Duodenal mucosa (tissue), 2 donors: ENCODE data around the gene MAGEA4.

ENCODE experiments used
- H3K27ac ChIP-seq: one replicate; pipeline ENCODE4 v1.7.0; 2013; ENCODE audit warnings: low read depth, low read length
- H3K27me3 ChIP-seq, 2 donors: one replicate each; pipeline ENCODE4 v1.7.0; 2013; ENCODE audit warnings: low read length in 2 of 2, control low read depth in 1 of 2; ENCODE audit not compliant: insufficient read depth in 2 of 2, control insufficient read depth in 1 of 2
- H3K36me3 ChIP-seq, 2 donors: one replicate each; pipeline ENCODE4 v1.7.0; 2013; ENCODE audit warnings: low read length in 2 of 2, control low read depth in 1 of 2; ENCODE audit not compliant: insufficient read depth in 2 of 2, control insufficient read depth in 1 of 2
- H3K4me1 ChIP-seq, 2 donors: one replicate each; pipeline ENCODE4 v1.7.0; 2013; ENCODE audit warnings: low read length in 2 of 2, control low read depth in 1 of 2; ENCODE audit not compliant: insufficient read depth in 2 of 2, control insufficient read depth in 1 of 2
- H3K4me3 ChIP-seq, 2 donors: one replicate each; pipeline ENCODE4 v1.7.0; 2013; ENCODE audit warnings: low read length in 2 of 2, low read depth in 1 of 2
- H3K9ac ChIP-seq, 2 donors: one replicate each; pipeline ENCODE4 v1.7.0; 2013; ENCODE audit warnings: low read length in 2 of 2, low read depth in 1 of 2
- H3K9me3 ChIP-seq, 2 donors: one replicate each; pipeline ENCODE4 v1.7.0; 2013; ENCODE audit warnings: low read length in 2 of 2, control low read depth in 1 of 2; ENCODE audit not compliant: control insufficient read depth in 1 of 2

MAGEA4 gene, protein sequence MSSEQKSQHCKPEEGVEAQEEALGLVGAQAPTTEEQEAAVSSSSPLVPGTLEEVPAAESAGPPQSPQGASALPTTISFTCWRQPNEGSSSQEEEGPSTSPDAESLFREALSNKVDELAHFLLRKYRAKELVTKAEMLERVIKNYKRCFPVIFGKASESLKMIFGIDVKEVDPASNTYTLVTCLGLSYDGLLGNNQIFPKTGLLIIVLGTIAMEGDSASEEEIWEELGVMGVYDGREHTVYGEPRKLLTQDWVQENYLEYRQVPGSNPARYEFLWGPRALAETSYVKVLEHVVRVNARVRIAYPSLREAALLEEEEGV

DNA sequence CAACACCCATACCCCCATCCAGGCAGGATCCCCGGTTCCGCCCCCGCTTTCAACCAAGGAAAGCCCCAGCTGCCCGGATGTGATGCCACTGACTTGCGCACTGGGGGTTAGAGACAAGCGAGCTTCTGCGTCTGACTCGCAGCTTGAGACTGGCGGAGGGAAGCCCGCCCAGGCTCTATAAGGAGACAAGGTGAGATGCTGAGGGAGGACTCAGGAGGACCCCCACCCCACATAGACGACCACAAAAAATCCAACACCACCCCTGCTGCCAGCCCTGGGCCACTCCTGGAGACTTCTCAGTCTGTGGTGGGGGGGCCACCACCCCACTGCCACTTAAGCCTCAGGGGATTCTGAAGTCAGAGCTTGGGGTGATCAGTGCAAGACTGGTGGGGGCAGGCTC is at the start of gene MAGEA4:
MAGEA4 (plus strand) TSS at position 110 of the 400 bp plus-strand sequence. CDS start 10,776 bp downstream, outside the sequence.
- no peaks in the 10 kb centered on the region for H3K36me3 ChIP-seq
- H3K27me3 ChIP-seq, result no peaks in the 10 kb centered on the region

DNA sequence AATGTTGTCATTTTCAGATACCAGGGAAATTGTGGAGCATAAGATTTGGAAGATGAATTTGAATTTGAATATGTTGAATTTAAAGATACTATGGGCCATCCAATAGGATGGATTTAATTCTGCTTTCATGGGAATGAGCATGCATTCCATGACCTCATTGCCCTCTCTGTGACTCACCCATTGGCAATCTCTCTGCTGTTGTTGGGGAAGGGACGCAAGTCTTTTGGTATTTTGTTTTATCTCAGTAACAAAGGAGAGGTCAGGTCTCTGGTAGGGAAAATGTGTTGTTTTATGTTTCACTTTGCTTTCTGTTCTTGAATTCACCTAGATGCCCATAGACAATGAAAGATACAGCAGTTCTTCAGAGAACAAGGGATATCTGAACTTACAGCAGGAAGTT is 42.1 kb upstream of the MAGEA4 start:
- H3K36me3 ChIP-seq, result no peaks in the 10 kb centered on the region
- no peaks in the 10 kb centered on the region for H3K9me3 ChIP-seq
- no peaks in the 10 kb centered on the region for H3K27me3 ChIP-seq
- H3K4me1 ChIP-seq, result no peaks in the 10 kb centered on the region
- no peak overlapping the region for H3K27ac ChIP-seq
- H3K4me3 ChIP-seq, result no peak overlapping the region
- no peak overlapping the region for H3K9ac ChIP-seq

More for the DNA sequence above, at the start of gene MAGEA4:
- Histone ChIP-seq H3K4me1 (no peaks in the 10 kb centered on the region), H3K4me3 (no peak within 1 kb of the TSS), H3K9ac (no peak within 1 kb of the TSS), H3K27ac (no peak within 1 kb of the TSS), H3K9me3 (no peaks in the 10 kb centered on the region)

DNA sequence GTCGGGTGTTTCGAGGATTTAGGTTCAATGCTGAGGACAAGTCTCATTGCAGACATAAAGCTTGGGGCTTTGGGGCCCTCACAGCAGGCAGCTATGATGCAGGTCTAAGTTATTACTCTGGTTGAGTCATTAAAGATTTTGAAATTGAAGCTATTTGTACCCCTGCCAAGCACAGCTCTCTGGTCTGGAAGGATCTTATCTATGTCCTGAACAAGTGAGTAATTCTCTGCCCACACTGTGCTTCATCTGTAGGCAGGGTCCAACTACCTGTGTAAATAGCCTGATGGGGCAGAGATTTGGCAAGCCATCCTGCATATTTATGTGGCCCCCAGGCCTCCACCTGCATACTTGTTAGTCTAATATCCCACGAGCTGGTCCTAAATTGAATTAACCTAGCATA is 41.4 kb upstream of the MAGEA4 start:
- H3K36me3 ChIP-seq, result no peaks in the 10 kb centered on the region
- H3K9me3 ChIP-seq, result no peaks in the 10 kb centered on the region
- H3K9ac ChIP-seq, result no peak overlapping the region
- no peak overlapping the region for H3K4me3 ChIP-seq
- H3K27ac ChIP-seq, result no peak overlapping the region
- H3K4me1 ChIP-seq, result no peaks in the 10 kb centered on the region
- H3K27me3 ChIP-seq, result no peaks in the 10 kb centered on the region

DNA sequence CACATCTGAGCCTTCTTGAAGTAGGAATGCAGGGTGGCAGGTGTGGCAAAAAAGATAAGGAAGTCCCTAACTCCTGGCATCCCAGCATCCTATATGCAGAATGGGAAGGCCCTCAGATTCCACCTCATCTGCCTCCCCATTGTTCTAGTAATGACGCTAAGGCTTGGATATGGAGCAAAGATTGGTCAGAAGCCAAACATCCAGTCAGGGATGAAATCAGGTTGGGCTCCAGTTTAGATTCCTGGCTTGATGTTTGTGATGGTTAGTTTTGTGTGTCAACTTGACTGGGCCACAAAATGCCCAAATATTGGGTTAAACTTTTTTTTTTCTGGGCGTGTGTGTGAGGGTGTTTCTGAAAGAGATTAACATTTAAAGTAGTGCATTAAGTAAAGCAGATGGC is 39.6 kb upstream of the MAGEA4 start:
- no peaks in the 10 kb centered on the region for H3K4me1 ChIP-seq
- H3K9ac ChIP-seq, result no peak overlapping the region
- H3K4me3 ChIP-seq, result no peak overlapping the region
- no peaks in the 10 kb centered on the region for H3K36me3 ChIP-seq
- H3K27ac ChIP-seq, result no peak overlapping the region
- H3K27me3 ChIP-seq, result no peaks in the 10 kb centered on the region
- H3K9me3 ChIP-seq, result no peaks in the 10 kb centered on the region

DNA sequence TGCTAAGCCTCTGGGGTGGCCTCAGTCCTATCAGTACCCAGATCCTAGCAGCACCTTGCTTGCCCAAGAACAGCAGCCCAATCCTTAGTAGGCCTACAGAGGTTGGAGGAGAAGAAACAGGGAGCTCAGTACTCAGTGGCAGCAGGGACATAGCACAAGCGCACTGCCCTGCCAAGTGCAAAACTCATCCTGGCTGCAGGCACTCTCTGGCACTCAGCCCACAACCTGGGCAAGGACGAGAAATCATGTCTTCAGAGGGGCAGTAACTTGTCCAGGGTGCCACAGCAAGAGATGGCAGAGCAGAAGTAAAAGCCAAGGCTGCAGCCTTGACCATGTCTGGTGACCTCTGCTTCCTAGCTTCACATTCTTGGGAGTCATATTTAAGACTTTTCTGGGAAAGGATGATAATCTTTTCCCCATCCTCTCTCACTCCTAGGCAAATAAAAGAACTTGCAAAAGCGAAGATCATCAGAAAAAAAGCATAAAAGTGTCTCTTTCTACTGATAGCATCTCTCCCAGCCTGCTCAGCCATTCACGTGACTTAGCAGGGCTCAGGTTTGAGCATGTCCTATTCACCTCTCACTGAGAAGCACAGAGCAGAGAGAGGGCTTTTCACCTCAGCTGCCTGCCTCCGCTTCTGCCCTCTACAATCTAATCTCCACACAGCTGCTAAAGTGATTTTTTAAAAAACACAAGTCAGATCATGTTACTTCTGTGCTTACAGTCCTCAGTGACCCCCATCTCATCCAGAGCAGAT is 37.2 kb upstream of the MAGEA4 start:
- H3K27me3 ChIP-seq, result no peaks in the 10 kb centered on the region
- H3K4me3 ChIP-seq, result no peak overlapping the region
- H3K9me3 ChIP-seq, result no peaks in the 10 kb centered on the region
- H3K27ac ChIP-seq, result no peak overlapping the region
- H3K36me3 ChIP-seq, result no peaks in the 10 kb centered on the region
- H3K4me1 ChIP-seq, result no peaks in the 10 kb centered on the region
- H3K9ac ChIP-seq, result no peak overlapping the region

DNA sequence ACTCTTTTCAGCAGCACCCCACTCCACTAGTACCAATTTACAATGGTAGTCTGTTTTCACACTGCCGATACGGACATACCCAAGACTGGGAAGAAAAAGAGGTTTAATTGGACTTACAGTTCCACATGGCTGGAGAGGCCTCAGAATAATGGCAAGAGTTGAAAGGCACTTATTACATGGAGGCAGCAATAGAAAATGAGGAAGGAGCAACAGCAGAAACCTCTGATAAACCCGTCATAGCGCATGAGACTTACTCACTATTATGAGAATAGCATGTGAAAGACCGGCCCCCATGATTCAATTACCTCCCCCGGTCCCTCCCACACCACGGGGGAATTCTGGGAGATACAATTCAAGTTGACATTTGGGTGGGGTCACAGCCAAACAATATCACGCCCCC is 34.1 kb upstream of the MAGEA4 start:
- Histone ChIP-seq H3K9ac (no peak overlapping the region), H3K36me3 (no peaks in the 10 kb centered on the region), H3K27ac (no peak overlapping the region), H3K9me3 (no peaks in the 10 kb centered on the region), H3K4me1 (no peaks in the 10 kb centered on the region), H3K27me3 (no peaks in the 10 kb centered on the region), H3K4me3 (no peak overlapping the region)

DNA sequence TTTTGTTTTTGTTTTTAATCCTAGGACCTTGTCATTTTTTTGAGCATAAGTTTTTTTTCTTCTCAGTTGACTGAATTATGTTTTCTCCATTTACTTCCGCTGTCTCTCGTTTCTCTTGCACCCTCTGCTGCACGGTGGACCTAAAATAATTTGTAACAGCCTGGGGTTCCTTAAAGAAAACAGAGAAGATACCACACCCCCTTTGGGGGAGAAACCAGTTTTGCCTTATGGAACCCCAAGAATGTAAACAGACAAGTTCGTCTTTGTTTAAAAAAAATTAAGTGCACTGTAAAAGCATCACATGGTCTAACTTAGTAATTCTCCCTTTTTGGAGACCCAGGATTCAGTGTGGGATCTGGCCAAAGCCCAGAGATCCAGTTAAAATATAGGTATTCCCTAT is 32.8 kb upstream of the MAGEA4 start:
- Histone ChIP-seq H3K4me3 (no peak overlapping the region), H3K27me3 (no peaks in the 10 kb centered on the region), H3K27ac (no peak overlapping the region), H3K9me3 (no peaks in the 10 kb centered on the region), H3K36me3 (no peaks in the 10 kb centered on the region), H3K4me1 (no peaks in the 10 kb centered on the region), H3K9ac (no peak overlapping the region)

DNA sequence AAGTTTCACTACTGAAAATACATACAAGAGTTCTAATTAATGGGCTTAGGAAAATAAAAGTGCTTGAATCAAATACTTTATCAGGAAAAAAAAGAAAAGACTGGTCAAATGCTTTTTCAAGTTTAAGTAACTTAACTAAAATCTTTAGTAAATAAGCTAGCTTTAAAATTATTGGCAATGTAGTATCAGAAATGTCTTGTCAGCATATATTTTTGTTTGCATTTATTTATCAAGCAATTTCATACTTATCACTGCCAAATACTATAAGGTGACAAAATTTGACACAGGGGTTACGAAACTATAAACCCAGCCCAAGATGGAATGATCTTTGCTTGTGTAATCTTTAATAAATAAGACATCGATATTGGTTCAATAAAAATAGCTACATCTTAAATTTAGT is 31.8 kb upstream of the MAGEA4 start:
- no peak overlapping the region for H3K9ac ChIP-seq
- H3K4me3 ChIP-seq, result no peak overlapping the region
- no peak overlapping the region for H3K27ac ChIP-seq
- H3K9me3 ChIP-seq, result no peaks in the 10 kb centered on the region
- no peaks in the 10 kb centered on the region for H3K36me3 ChIP-seq
- H3K4me1 ChIP-seq, result no peaks in the 10 kb centered on the region
- no peaks in the 10 kb centered on the region for H3K27me3 ChIP-seq

DNA sequence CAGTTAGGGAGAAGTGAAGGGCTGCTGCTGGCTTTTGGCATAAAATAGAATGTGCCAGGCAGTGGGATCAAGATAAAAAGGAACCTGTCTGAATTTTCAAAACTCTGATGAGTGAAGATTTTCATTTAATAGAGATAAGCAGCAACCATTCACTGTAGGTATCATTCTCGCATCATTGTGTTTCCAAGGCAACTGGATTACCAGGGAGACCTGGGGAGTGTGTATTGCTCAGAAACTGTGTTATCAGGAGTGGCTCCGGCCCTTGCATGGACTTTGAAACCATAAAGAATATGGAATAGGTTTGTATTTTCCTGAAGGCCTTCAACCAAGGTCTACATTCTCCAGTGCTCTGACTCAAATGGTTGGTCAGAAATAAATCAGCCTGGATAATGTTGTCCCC is 23.3 kb upstream of the MAGEA4 start:
- Histone ChIP-seq H3K4me3 (no peak overlapping the region), H3K27me3 (no peaks in the 10 kb centered on the region), H3K27ac (no peak overlapping the region), H3K9me3 (no peaks in the 10 kb centered on the region), H3K4me1 (peaks cover 0 to 5% of the 10 kb centered on the region in 2 donors), H3K36me3 (no peaks in the 10 kb centered on the region), H3K9ac (no peak overlapping the region)

DNA sequence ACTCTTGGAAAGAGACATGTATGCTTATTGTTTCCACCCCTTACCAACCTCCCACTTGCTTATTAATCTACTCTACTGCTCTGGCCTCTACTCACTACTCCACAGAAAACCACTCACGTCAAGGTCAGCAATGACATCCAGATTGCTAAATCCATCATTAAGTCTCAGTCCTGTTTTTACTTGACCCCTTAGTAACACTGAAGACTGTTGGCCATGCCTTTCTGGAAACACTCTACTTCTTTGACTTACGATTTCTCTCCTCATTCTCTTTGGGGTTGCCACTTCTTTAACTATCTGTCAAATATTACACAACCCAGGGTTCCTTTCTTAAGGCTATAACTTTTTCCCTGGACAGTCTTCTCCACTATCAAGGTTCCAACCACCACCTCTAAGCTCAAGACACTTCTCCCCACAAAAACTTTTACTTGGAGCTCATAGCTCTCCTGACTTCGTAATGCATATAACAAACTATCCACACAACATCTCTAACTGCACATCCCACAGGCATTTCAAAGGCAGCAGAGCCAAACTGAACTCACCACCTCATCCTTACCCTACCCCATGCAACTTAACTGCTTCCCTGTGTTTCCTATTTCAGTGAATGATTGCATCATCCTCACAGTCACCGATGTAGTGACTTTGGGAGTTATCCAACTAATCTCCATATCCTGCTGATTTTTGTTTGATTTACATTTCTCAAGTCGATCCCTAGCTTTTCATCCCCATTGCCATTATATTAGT is 15.8 kb upstream of the MAGEA4 start:
- Histone ChIP-seq H3K27ac (no peak overlapping the region), H3K4me1 (no peaks in the 10 kb centered on the region), H3K36me3 (no peaks in the 10 kb centered on the region), H3K4me3 (no peak overlapping the region), H3K27me3 (no peaks in the 10 kb centered on the region), H3K9me3 (no peaks in the 10 kb centered on the region), H3K9ac (no peak overlapping the region)
